ENCODE results near the gene EIPR1.

- TF ChIP-seq EZH2 (IDR thresholded peaks at IDR 0.05; ENCODE audit: low read length, missing control alignments) (no peak), CTCF (conservative IDR thresholded peaks at IDR 0.05 in 1 of 2, IDR thresholded peaks at IDR 0.05 in 1 of 2; ENCODE audit: low read depth in 1 of 2, low read length in 2 of 2) (no peak)
These were observed 162.7 kb downstream of the EIPR1 start for GRCh38 chr2:3214806-3215404.
